GM21447 (cell line): ENCODE data around the gene NPC1.
A peak's percentile ranks its signal among the peaks of the same experiment; 100 is the strongest.
"Not testable (repeated sequence)": the region's sequence is repeated elsewhere in the genome, so short reads cannot be mapped to it uniquely, and the experiment has no call there.

Experiments used
- ATAC-seq: cut with Tn5 transposase; IDR thresholded peaks from one replicate; pipeline ENCODE4 v1.9.1; 2021; ENCODE audit not compliant: unreplicated experiment

The NPC1 gene

DNA sequence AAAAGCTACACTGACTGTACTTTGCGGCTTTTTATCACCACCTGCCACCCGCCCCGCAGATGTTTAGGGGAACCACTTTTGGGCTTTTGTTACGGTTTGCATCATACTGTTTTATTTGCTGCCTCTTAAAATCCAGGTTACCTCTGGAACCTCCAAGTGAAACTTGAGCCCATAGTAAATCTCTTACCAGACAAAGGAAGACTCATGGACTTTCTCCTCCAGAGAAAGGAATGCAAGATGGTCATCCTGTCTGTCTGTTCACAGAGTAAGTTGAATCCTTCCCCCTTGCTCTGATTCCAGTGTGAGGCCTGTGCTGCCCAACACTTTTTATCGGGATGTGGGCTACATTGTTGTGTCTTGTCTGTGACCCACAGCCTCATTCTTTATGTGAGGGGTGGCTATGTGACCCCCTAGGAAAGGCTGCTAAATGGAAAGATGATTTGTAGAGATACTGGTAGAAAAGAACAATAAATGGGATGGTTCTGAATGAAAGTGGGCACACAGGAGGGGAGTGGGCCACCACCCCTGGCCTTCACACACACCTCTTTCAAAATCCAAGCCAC is 59.7 kb downstream of the NPC1 start:
- ATAC-seq: no peak

DNA sequence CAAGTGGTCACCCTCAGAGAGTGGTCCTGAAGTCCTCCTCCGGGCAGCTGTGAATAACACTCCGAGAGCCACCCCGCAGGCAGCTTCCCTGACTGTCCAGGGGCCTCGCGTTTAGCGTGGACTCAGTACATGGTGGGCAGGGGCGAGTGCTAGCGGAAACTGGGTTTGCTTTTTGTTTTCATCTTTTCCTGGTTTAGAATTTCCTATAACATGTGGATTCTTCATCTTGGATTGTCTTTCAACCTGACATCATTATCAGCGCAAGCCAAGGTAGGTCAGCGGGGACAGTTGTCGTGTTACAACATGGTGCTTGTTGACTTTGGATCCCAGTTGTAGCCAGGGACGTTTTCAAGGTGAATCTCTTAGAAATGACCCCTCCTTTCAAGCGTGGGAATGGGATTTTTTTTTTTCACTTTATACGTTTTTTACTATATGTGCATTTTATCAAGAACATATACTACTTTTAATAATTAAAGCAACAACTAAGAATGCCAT is 62.0 kb downstream of the NPC1 start:
- ATAC-seq: no peak

DNA sequence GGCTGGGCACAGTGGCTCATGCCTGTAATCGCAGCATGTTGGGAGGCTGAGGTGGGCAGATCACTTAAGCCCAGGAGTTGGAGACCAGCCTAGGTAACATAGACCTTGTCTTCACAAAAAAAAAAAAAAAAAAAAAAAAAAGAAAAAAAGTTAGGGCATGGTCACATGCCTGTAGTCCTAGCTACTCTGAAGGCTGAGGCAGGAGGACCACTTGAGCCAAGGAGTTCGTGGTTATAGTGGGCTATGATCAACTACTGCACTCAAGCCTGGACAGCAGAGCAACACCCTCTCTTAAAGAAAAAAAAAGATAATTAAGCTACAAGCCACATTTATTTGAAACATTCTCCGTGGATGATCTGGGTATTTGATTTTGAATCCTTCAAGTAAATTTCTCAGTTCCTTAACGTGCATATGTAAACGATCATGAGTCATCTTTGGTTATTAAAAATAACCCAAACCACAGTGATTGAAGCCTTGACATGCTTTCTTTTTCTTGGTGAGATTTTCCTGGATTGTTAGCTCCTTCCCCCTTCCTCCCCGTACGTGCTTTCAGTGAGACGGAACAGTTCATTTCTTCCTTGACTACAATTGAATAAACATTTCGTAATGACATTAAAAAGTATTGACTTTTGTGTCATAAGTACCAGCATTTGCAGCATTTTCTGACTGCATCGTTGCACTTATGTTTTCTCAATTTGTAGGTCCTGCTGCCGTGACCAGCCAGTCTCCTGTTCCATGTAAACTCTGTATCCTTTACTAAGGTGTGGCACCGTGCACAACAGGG is 62.7 kb downstream of the NPC1 start:
- no peak for ATAC-seq

DNA sequence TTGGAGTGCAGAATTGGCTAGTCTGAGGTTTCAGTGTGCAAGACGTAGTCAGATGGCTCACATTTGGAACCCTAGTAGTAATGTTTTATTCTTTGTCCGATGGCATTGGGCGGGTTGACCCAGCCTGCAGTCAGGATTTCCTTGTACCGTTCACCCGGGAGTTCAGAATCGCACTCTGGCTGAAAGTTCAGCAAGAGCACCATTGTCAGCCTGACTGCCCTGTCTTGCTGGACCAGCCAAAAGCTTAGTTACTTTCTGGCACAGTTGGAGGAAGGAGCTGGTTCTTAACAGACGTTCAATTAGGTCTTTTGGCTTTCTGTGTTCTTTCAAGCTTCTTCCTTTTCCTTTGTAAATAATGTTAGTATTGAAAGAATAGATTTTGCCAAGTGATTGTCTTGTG is 64.4 kb downstream of the NPC1 start:
- no peak for ATAC-seq

DNA sequence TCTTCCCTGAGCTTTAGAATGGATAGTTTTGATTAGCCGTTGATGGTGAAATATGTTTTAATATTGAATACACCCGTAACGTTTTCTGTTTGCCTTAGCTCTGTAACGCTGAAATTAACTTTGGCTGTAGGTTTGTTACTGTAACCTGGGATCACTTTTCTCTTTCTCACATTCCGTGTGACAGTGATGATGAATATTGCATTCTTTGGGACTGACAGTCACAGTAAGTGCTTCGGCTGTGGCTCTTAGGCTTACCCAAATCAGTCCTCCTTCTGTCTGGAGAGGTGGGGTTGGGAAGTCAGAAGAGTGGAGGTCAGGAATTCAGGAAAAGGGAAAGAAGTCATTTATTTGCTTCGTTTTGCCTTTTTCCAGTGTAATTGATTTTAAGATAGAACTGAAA is 65.0 kb downstream of the NPC1 start:
- no peak for ATAC-seq

DNA sequence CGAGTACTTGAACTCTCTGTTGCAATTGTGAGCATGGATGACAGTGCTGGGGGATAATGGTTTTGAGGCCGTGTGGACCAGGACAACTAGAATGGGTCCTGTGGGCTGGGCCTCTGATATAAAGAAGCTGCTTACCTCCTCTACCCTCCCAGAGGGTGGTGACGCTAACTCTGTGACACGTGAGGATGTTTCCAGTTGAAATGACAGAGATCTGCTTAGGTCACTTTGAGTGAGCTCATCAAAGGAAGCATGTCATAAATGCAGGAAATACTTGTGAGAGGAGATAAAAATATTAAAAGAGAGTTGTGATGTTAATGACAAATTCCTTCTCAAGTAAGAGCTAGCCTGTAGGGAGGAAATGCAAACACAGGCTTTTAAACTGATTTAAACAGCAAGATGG is 66.6 kb downstream of the NPC1 start:
- ATAC-seq: no peak

DNA sequence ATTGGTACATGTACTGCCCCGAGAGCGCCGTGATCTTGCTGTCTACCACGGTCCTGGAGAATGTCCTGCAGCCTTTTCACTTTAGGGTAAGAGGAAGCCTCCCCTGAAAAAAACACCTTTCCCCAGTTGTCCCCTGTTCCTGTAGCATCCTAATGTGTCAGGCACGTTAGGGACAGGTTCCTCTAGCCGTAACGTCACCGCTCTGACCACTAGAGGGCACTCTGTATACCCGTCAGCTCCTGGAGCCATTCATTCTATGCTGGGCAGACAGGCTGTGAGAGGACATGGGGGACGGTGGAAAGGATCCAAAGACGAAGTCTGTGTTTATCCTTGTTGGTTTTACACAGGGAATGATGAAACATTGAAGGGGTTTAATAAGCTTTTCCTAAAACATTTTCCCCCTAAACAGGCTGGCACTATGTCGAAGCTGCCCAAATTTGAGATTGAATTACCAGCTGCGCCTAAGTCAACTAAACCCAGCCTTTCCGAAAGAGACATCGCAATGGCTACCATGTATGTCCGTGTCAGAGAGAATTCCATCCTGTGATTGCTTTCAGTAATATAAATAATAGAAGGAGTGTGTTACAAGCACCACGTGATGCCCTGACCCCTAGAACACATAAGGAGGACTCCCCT is 70.3 kb downstream of the NPC1 start:
- ATAC-seq: peak; percentile 92

DNA sequence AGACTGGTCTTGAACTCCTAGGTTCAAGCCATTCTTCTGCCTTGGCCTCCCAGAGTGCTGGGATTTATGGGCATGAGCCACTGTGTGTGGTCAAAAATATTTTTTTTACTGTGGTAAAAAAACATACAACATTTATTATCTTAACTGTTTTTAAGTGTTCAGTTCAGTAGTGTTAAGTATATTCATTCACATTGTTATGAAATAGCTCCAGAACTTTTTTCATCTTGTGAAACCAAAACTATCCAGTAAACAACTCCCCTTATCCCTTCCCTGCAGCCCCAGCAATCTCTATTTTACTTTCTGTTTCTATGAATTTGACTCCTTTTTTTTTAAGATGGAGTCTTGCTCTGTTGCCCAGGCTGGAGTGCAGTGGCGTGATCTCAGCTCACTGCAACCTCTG is 73.7 kb downstream of the NPC1 start:
- no peak for ATAC-seq

DNA sequence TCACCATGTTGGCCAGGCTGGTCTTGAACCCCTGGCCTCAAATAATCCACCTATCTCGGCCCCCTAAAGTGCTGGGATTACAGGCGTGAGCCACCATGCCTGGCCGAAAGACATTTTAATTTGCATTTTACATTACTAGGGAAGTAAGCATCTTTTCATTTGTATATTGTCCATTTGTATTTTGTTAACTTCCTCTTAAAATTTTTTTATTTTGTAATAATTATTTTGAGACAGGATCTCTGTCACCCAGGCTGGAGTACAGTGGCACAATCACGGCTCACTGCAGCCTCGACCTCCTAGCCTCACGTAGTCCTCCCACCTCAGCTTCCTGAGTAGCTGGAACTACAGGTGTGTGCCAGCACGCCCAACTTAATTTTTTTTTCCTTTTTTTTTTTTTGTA is 74.1 kb downstream of the NPC1 start:
- ATAC-seq: not testable (repeated sequence)

DNA sequence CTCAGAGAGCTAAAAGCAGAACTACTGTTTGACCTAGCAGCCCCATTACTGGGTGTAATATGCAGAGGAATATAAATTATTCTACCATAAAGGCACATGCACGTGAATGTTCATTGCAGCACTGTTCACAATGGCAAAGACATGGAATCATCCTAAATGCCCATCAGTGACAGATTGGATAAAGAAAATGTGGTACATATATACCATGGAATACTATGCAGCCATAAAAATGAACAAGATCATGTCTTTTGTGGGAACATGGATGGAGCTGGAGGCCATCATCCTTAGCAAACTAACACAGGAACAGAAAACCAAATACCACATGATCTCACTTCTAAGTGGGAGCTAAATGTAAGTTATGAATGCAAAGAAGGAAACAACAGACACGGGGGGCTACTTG is 75.4 kb downstream of the NPC1 start:
- ATAC-seq: not testable (repeated sequence)

DNA sequence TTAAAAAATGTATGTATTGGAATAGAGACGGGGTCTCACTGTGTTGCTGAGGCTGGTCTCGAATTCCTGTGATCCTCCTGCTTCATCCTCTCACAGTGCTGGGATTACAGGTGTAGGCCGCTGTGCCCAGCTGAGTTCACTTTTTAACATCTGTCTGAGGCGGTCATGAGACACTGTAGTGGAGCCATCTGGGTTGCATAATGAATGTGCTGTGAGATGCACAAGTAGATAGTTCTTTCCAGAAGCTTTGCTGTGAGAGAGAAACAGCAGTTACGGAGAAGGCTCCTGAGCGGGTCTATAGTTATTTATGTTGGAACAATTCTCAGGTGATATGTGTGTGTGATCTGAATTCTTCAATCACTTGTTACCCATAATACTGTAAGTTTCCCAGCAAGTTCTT is 79.9 kb downstream of the NPC1 start:
- ATAC-seq: no peak

DNA sequence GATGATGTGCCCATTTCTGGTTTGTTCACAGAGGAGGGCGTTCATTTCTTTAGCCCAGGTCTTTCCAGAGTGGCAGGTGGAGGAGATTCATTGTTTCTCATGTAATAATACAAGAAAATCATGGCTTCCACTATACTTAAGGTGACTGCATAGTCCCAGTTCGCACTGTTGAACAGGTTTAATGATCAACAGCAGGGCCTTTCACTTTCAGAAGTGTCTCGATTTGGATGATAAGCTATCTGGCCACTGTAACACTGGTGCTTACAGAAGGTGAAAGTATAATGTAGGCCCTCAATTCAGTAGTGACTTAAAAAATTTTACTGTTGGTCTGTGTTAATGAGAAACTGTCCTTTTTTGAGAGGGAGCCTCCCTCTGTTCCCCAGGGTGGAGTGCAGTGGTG is 81.6 kb downstream of the NPC1 start:
- peak; percentile 55 for ATAC-seq

DNA sequence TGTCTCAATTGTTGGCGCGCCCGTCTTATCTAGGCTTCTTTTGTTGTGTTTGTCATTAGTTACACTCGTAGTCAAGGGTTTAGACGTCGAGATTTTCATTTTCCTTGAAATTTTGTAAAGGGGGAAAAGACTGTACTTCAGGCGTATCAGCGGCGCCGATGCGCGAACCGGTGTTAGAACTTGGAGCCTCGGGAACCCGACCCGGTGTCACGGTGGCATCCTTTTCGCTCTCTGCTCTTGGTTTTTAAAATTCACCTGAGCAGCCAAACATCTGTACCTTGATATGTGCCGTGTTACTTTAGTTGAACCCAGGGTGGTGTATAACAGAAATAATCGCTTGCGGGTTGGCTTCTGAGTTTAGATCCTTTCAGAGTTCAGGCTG is 82.4 kb downstream of the NPC1 start:
- ATAC-seq: no peak

DNA sequence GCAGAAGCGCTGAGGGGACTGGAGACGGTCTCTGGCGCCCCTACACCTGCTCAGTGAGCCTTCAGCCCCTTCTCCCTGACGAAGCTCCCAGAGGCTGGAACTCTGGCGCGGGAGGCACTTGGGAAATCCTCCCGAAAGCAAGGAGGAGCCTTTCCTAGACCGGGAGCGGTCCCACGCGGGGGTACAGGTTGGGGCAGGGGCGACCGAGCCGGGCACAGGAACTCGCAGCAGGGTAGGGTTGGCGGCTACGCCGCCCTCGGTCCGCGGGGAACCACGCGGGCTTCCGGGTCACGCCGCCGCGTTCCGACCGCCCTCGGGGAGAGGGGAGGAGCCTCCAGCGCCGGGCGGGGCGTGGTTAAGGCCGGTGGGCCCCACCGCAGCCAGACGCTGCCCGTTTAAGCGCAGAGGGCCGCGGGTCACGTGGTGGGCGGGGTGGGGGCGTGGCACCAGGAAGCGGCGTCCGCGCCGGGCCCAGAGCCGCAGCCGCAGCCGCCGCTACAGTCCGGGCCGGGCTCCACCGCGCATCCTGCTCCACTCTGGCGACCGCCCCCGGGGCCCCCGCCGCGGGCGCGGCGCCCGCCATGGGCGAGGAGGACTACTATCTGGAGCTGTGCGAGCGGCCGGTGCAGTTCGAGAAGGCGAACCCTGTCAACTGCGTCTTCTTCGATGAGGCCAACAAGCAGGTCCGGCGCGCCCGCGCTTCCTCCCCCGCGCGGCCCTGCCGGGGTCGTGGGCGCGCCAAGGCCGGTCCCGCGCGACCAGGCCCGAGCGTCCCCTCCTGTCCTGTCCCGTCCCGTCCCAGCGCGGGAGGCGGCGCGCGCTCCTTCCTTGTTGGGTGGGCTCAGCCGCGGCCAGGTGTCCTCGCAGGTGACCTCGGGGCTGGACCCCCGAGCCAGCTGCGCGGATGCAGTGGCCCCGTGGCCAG is 83.0 kb downstream of the NPC1 start, which contains the start of gene RMC1:
Gene RMC1, plus strand, starts transcription at position 474 of the 925 bp plus-strand sequence. Its CDS starts 108 bp downstream, at position 582.
- peak; percentile 56 for ATAC-seq

DNA sequence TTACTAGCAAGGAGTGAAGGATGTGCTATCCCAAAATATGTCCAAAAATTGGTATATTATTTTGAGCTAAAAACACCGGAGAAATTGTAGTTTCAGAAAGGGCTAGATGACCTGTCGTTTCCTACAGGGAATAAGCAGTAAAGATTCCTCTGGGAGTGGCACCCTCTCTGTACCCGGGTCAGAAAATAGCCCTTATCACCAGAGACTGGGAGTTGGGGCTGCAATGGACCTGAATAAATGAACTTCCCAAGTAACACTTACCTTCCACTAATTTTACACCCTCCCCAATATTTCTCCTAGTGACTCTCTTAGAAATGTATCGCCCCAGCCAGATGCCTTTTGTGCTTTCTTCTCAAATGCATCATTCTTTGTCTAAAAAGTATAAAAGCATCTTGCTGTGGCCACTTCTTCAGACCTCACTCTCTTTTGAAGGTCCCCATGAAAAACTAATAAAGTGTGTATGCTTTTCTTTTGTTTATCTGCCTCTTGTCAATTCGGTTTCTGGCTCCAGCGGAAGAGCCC is 83.7 kb downstream of the NPC1 start:
- no peak for ATAC-seq

DNA sequence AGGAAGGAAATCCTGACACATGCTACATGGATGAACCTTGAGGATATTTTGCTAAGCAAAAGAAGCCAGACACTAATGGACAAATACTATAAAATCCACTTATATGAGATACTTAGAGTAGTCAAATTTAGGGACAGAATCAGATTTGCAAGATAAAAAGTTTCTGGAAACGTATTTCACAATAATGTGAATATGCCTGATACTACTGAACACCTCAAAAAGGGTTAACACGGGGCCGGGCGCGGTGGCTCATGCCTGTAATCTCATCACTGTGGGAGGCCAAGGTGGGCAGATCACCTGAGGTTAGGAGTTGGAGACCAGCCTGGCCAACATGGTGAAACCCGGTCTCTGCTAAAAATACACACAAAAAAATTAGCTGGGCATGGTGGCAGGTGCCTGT is 84.7 kb downstream of the NPC1 start:
- no peak for ATAC-seq

DNA sequence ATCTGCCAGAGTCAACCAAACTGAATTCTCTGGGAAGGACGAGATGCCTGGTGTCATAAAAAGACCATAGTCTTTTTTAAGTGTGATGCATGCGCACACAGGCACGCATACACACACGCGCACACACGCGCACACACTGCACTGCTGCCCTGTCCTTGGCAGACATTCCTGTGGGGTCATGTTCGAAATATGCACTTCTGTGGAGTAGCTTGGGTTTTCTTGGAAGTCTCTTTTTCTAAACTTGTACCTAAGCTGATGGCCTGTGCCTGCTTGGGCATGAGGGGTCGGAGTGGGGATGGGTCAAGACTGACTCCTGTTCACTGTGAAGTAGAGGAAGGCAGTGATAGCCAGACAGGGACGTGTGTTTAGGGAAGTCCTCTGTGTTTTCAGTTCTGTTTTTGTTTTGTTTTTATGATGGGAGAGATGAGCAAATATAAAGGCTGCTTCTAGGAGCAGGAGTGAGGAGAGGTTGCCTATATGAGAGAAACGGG is 87.0 kb downstream of the NPC1 start:
- no peak for ATAC-seq

DNA sequence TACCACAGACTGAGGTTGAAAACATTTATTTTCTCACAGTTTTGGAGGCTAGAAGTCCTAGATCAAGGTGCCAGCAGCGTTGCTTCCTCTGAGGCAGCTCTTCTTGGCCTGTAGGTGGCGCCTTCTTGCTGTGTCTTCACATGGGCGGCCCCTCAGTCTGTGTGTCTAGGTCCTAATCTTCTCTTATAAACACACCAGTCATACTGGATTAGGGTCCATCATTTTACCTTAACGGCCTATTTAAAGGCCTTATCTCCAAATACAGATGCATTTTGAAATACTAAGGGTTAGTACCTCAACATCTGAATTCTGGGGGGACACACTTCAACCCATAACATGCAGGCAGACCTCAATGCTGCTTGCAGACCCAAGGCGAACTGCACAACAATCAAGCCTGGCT is 87.4 kb downstream of the NPC1 start:
- peak; percentile 29 for ATAC-seq

DNA sequence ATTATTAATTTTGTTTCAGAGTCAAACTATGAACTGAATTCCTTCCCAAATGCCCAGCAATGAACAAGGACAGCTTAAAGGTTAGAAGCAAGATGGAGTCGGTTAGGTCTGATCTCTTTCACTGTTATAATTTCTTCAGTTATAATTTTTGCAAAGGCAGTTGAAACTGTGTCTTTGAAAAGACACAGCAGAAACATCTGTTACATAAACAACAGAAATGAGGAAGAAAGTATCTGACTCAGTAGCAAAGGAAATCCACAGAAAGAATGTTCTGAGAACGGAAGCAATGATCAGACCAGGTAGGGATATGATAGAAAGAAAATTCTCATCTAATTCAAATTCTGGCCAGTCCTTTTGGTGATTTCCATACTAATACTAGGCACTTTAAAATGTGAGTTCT is 88.2 kb downstream of the NPC1 start:
- ATAC-seq: no peak

DNA sequence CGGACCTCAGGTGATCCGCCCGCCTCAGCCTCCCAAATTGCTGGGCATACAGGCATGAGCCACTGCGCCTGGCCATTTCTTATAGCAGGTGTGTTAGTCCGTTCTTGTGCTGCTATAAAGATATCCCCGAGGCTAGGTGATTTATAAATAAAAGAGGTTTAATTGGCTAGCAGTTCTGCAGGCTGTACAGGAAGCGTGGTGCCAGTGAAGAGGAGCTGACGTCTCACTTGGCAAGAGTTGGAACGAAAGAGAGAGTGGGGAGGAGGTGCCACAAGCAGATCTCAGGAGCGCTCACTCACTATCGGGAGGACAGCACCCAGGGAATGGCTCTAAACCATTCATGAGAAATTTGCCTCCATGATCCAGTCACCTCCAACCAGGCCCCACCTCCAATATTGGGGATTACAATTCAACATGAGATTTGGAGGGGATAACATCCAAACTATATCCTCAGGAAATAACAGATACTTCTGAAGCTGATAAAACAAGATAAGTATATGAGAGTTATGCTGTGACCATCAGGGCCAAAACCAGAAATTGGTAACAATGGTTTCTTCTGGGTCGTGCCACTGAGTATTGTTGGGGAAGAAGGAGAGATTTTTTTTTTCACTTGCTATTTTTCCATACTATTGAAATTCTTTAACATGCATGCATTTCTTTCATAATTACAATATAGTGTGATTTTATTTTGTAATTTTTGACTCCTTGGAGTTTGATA is 90.4 kb downstream of the NPC1 start:
- ATAC-seq: no peak
